Measurements from ENCODE around the gene VTI1B.
"Not testable (repeated sequence)": the region's sequence is repeated elsewhere in the genome, so short reads cannot be mapped to it uniquely, and the experiment has no call there.

VTI1B gene, protein sequence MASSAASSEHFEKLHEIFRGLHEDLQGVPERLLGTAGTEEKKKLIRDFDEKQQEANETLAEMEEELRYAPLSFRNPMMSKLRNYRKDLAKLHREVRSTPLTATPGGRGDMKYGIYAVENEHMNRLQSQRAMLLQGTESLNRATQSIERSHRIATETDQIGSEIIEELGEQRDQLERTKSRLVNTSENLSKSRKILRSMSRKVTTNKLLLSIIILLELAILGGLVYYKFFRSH

GRCh38 chr14:67674480-67675218, at the start of gene VTI1B:
Gene VTI1B, minus strand, starts transcription at chr14:67674632. Its CDS starts 143 bp downstream, at chr14:67674489.
- DNase-seq (ENCODE audit: extremely low spot score, insufficient read length, low read depth) (peak; percentile 71), FAIRE-seq (peak; percentile 66)

DNA sequence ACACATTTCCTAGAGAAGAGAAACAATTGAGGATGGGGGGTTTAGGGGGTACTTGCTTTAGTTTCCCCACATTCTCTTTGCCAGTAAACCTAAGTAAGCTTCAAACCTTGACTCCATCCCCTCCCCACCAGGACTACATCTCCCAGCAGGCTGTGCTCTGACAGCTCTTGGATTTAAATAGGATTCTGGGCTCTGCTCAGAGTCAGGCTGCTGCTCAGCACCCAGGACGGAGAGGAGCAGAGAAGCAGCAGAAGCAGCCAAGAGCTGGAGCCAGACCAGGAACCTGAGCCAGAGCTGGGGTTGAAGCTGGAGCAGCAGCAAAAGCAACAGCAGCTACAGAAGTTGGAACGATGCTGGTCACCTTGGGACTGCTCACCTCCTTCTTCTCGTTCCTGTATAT, 47.9 kb upstream of the VTI1B start:
- DNase-seq (ENCODE audit: extremely low spot score, insufficient read length, low read depth) (no peak), FAIRE-seq (no peak)

DNA sequence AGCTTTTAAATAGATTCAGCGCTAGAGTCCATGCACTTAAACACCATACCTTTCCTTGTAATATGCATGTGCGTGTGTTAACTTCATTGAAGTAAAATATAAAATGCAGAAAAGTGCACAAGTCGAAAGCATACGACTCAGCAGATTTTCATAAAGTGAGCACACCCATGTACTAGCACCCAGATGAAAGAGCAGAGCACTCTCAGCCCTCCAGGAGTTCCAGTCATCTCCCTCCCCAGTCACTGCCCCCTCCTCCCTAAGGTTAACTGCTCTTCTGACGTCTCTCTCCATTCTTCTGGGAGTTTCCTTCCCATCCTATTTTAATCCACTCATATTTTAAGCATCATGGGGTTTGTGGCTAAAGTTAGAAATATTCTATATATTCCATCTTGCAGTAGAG, 47.4 kb upstream of the VTI1B start:
- DNase-seq (ENCODE audit: extremely low spot score, insufficient read length, low read depth), result no peak
- FAIRE-seq, result no peak

- DNase-seq (ENCODE audit: extremely low spot score, insufficient read length, low read depth) (no peak), FAIRE-seq (no peak)
These were observed 45.4 kb upstream of the VTI1B start for GRCh38 chr14:67719866-67720265.

DNA sequence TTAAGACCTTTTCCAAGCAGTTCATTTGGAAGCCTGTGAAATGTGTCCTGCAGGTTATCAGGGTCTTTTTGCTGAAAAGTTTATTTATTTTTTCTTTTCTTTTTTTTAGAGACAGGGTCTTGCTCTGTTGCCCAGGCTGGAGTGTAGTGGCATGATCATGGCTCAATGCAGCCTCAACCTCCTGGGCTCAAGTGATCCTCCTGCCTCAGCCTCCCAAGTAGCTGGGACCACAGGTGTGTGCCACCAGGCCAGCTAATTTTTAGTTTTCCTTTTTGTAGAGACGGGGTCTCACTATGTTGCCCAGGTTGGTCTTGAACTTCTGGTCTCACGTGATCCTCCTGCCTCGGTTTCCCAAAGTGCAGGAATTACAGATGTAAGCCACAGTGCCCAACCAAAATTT, 45.0 kb upstream of the VTI1B start:
- not testable (repeated sequence) for FAIRE-seq; DNase-seq (ENCODE audit: extremely low spot score, insufficient read length, low read depth)

- DNase-seq (ENCODE audit: extremely low spot score, insufficient read length, low read depth), result no peak
- FAIRE-seq, result no peak
These were observed 43.8 kb upstream of the VTI1B start for GRCh38 chr14:67718265-67718664.

DNA sequence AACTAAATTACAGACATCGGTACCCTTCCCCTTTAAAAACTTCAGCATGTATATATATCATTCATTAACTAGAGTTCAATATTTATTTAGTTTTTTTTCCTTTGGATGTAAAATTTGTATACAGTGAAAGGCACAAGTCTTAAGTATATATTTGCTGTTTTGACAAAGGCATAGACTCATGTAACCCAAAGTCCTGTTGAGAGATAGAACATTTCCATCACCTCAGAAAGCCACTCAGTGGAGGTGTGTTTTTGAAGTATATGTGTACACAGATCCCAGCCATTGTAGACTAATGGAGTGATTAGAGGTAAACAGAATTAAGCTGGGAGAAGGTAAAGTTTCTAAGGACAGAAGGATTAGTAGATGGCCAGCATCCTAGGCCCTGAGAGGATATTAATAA, 42.6 kb upstream of the VTI1B start:
- FAIRE-seq (no peak), DNase-seq (ENCODE audit: extremely low spot score, insufficient read length, low read depth) (no peak)

DNA sequence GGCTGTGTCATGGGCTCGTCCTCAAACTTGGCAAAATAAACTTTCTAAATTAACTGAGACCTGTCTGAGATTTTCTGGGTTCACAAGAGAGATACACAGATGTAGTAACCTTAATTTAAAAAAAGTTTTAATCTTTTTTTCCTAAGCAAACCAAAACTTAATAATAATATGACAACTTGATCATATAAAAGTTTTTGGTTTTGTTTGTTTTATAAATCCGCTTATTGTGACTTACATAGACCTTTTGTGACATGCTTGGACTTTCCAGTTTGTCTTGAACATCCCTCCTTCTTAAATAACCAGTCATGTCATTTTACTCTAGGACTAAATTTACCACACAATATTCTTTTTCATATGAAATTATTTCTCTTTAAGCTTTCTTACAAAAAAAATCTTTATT, 35.8 kb upstream of the VTI1B start:
- no peak for FAIRE-seq
- no peak for DNase-seq (ENCODE audit: extremely low spot score, insufficient read length, low read depth)

- DNase-seq (ENCODE audit: extremely low spot score, insufficient read length, low read depth); FAIRE-seq: not testable (repeated sequence)
These were observed 35.4 kb upstream of the VTI1B start for GRCh38 chr14:67709796-67710195.

DNA sequence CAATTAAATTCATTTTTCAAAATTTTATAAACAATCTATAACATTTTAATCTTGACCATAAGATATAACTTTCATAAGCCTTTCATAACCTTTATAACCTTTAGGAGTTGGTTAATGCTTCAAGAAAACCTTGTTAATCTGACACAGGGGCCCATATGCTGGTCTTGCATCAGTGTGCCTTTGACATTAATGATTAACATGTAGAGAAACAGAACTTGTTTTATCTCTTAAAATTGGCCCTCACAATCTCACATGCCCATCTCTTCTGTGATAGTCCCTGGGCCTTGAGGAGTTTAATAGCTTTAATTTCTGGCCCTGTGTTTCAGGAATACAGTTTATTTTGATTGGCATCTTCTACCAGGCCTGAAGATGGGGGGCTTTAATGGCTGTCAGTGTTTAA, 34.9 kb upstream of the VTI1B start:
- not testable (repeated sequence) for DNase-seq (ENCODE audit: extremely low spot score, insufficient read length, low read depth); FAIRE-seq

DNA sequence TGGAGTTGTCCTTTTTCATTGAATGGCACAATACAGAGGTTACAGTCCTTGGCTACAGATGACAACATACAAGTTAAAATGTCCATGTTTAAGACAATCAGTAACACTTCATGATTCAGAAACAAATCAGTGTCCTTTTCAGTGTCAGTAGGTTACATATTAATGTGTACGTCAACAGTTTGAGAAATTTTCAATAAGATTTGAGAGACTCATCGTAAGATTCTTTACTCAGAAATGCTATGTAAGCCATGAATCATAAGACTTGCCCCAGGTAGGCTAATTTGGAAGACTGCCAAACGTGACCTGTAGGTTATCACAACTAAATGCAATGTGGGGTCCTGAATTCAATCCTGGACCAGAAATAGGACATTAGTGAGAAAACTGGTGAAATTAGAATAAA, 30.8 kb upstream of the VTI1B start:
- FAIRE-seq, result no peak

DNA sequence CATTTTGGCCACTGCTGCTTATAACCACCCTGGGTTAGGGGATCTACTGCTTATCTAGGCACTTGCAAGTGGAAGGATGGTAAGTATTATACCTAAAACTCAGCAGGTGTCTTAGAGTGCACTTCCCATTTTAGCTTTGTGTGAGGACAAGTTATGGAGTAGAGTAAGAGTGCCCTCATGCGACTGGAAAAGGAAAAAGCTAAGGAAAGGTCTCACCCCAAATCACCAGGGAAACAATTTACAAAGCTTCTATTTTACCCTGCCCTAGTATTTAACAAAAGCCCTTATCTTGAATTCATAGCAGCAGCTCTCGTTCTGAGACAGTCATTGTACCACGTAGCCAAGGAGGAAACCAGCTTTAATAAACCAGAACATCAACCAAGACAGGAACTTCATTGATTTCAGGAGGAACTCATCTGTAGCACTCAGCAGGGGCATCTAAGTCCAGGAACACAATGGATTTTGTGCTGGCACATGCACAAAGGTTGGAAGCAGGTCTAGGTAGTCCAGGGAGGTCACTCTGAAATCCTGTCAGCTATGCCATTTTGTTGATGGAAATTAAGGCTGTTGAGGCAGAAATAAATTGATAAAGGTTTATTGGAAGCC, 30.2 kb upstream of the VTI1B start:
- no peak for DNase-seq (ENCODE audit: extremely low spot score, insufficient read length, low read depth)
- peak; percentile 79 for FAIRE-seq

More for the DNA sequence above, 30.8 kb upstream of the VTI1B start:
- DNase-seq (ENCODE audit: extremely low spot score, insufficient read length, low read depth), result no peak

DNA sequence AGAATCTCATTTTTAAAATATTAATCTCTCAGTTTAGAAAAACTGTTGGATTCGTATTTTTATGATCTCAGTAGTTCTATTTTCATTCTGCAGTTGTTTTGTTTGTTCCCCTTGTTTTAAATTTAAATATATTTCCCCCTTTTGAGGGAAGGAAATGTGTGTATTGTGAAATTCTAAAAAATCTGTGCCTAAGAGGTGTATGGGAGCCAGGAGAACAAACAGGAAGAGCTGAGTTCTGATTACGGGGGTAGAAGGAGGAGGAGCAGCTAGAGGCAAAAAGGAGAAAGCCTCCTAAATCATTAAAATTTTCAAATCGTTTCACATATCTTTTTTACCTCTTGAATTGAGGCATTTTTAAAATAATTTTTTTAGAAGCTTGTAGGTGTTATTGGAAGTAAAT, 29.6 kb upstream of the VTI1B start:
- DNase-seq (ENCODE audit: extremely low spot score, insufficient read length, low read depth) (no peak), FAIRE-seq (no peak)

DNA sequence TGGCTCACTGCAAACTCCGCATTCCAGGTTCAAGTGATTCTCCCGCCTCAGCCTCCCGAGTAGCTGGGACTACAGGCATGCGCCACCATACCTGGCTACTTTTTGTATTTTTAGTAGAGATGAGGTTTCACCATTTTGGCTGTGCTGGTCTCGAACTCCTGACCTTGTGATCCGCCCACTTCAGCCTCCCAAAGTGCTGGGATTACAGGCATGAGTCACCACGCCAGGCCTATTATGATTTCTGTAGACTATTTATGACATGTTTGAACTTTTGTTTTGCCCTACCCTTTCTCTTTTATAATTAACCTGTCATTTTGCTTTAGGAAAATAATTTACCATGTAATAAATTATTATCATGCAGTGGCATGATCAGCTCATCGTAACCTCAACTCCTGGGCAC, 27.1 kb upstream of the VTI1B start, which contains the start of gene RDH12:
RDH12 (plus strand) TSS at position 395 of the 400 bp plus-strand sequence. CDS start 20,757 bp downstream, outside the sequence.
- FAIRE-seq; DNase-seq (ENCODE audit: extremely low spot score, insufficient read length, low read depth): not testable (repeated sequence)

DNA sequence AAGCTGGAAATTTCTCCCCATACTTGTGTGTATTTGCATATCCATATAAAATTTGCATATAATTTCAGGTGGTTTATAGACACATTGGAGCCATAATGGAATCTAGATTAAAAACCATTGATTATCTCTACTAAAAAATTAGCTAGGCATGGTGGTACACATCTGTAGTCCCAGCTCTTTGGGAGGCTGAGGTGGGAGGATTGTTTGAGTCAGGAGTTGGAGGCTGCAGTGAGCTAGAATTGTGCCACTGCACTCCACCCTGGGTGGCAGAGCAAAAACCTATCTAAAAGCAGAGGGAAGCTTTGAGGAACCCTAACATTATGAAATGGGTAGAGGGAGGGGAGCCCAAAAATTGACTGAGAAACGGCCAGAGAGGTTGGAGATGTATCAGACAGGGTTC, 23.7 kb upstream of the VTI1B start:
- DNase-seq (ENCODE audit: extremely low spot score, insufficient read length, low read depth) (no peak), FAIRE-seq (no peak)

- no peak for FAIRE-seq
- no peak for DNase-seq (ENCODE audit: extremely low spot score, insufficient read length, low read depth)
These were observed 22.6 kb upstream of the VTI1B start for GRCh38 chr14:67697006-67697405.

GRCh38 chr14:67695394-67695949, 21.0 kb upstream of the VTI1B start, which contains the start of gene RDH11:
Gene RDH11, minus strand, starts transcription at chr14:67695764. Its CDS starts 61 bp downstream, at chr14:67695703.
- FAIRE-seq (peak; percentile 91), DNase-seq (ENCODE audit: extremely low spot score, insufficient read length, low read depth) (peak; percentile 77)

DNA sequence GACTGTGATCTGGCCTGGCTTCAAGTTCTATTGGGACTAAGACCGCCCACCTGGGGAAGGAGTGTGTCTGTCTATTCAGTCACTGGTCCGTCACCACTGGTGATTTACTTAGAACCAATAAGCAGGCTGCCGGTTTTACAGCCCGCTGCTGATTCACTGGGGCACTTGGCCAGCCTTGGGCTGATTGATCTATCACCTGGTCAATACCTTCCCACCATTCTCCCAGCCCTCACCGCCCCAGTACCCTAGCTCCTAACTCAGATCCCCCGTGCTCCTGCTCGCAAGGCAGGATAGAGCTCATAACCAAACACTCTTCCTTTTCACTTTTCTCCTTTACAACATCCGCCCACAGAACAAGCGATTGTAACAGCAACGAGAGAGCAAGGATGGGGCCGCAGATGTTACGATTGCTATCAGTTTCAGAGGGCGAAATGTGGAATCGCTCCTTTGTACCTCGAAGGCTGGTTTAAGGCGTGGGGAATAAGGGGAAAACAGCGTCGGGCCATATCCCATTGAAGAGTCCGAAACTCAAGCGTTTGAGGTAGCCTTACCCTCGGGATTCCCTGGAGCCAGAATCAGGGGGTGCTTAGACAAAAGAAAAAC, 20.5 kb upstream of the VTI1B start:
- FAIRE-seq, result peak; percentile 95
- DNase-seq (ENCODE audit: extremely low spot score, insufficient read length, low read depth), result peak; percentile 83

DNA sequence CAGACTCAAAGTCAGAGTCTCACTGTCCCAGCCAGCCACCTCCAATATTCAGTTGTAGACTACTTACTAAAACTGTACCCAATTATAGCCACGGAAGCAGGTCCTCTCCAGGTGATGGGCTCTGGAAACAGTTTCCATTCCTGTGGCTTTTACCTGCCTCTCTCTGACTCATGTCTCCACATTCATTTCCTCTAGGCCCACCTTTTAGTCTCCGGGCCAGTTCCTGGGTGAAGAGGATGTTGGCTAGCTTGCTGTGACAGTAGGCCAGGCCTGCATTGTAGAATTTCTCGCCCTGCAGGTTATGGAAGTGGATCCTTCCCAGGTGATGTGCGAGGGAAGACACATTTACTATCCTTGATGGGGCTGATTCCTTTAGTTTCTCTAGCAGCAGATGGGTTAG, 15.6 kb upstream of the VTI1B start:
- FAIRE-seq, result no peak

DNA sequence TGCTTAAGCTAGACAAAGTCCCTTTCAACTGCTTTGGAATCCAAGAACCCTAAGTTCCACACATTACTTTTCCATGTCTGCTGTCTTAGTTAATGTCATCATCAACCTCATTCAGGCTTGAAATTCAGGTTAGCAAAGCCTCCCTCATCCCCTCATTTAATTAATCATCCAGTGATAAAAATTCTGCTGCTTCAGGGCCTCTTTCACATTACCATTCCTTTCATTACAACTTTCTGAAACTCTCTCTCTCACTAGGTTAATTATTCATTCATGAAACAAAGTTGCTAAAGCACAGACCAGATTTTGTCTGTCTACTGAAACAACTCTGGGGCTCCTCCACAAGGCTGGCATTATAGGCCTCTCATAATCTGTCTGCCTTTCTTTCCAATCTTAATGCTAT, 9.4 kb upstream of the VTI1B start:
- no peak for DNase-seq (ENCODE audit: extremely low spot score, insufficient read length, low read depth)
- no peak for FAIRE-seq

More for the DNA sequence above, 15.6 kb upstream of the VTI1B start:
- no peak for DNase-seq (ENCODE audit: extremely low spot score, insufficient read length, low read depth)

Data from GM18507 (cell line).